Activated CD8-positive, alpha-beta memory T cell treated with anti-CD3 and anti-CD28 coated beads, Interleukin-2, amount 50 U/mL, for 48 hours (primary cell): ENCODE data around the gene USP40.

ENCODE experiments used
- DNase-seq: peaks from one replicate; pipeline ENCODE4 v3.0.0-alpha.2; 2020

The USP40 gene

GRCh38 chr2:233458031-233458610, 108.5 kb downstream of the USP40 start:
- no peak for DNase-seq

DNA sequence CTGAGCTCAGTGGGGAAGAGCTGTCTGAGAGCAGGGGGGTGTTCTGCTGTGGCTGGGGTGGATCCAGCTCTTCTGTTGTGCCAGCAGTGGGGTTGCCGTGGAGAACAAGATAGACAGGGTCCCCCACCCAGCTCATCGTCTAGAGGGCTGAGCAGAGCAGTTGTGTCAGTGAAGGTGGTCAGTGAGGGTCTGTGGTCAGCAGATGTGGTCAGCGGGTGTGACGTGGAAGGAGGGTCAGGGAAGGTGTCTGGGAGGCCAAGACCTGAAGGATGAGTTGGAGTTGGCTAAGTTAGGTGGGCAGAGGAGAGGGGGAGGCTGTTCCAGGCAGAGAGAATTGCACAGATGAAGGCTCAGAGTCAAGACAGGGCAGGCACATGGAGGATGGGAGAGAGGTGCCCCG, 109.2 kb downstream of the USP40 start:
- no peak for DNase-seq

- DNase-seq, result no peak
These were observed 109.6 kb downstream of the USP40 start for GRCh38 chr2:233456934-233457333.

GRCh38 chr2:233456111-233456510, 110.5 kb downstream of the USP40 start:
- DNase-seq, result no peak

DNA sequence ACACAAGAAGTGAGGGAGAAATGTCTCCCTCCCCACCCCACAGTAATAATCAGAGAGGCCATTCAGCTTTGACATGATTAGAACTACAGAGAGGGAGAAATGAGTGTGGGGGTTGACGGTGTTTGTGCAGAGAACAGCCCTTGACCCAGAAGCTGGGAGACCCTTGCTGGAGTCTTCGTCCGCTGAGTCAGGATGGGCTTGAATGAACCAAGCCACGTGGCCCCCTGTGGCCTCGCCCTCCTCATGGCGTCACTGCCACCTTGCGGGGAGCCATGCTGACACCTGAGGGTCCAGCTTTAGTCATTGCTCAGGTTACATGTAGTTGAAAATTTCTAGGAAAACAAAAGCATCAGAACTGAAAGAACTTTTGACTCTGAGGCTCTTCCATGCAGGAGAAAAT, 111.1 kb downstream of the USP40 start:
- DNase-seq, result no peak

GRCh38 chr2:233455006-233455405, 111.6 kb downstream of the USP40 start:
- DNase-seq, result no peak

DNA sequence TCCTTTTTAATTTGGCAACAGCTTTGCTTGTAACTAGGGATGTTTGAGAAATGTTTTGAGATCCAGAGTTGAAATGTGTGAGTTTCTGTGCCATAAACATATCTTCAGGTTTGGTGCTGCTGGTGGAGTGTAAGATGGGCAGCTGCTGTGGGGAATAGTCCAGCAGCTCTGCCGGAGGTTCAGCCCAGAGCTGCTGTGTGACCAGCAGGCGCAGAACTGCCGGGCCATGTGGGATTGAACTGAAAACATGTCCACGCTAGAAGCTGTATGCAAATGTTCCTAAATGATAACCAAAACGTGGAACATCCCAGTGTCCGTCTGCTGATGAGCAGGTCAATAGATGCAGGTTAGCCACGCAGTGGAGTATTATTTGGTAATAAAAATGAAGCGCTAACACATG, 112.7 kb downstream of the USP40 start:
- DNase-seq, result no peak

DNA sequence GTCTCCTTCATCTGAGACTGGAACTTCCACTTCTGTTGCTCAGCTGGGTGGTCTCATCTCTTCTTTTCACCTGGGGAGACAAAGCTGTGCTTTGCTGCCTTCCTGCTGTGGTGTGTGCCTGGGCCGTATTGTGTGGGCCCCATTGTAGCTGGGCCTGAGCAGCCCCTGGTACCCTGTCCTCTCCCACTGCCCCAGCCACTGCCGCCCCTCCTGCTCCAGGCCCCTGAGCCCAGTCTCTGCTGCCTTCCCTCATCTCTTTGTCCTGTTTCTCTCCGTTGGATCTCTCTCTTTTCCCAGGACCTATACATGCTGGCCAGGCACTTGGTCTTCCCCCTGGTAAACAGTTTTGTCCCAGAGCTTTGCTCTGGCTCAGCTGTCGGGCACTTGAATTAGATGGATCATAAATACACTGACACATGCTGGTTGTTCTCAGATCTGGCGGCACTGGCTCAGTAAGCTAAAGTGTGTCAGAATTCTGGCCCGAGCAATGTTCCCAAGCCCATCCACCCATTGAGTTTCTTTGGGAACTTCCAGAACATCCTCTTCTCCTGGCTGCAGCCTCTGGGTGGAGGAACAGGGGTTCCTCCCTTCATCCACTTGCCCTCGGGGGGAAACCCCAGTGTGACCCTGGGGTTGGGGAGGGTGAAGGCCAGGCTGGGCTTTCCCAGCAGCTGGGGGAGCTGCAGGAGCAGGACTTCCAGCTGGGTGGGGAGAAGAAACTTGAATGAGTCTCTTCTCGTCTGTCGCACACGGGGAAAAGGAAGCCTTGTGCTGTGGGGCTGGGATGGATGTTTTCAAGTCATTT, 113.3 kb downstream of the USP40 start:
- DNase-seq, result no peak

DNA sequence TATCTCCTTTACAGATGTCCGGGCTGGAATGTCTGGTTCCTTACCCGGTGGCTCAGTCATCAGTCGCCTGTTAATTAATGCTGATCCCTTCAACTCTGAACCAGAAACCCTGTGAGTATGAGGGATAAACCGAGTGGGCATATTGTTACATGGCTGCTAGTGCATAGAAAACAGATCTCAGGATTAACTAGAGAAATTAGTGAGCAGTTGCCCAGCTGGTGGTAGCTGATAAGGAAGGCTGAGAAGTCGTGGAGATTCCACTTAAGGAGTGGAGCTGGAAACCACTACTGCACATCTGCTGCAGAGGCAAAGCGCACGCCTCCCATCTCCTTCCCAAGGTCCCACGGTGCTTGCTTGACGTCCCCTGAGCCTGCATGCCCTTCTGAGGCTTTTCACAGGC, 114.6 kb downstream of the USP40 start:
- no peak for DNase-seq

- no peak for DNase-seq
These were observed 115.6 kb downstream of the USP40 start for GRCh38 chr2:233450864-233451575.

DNA sequence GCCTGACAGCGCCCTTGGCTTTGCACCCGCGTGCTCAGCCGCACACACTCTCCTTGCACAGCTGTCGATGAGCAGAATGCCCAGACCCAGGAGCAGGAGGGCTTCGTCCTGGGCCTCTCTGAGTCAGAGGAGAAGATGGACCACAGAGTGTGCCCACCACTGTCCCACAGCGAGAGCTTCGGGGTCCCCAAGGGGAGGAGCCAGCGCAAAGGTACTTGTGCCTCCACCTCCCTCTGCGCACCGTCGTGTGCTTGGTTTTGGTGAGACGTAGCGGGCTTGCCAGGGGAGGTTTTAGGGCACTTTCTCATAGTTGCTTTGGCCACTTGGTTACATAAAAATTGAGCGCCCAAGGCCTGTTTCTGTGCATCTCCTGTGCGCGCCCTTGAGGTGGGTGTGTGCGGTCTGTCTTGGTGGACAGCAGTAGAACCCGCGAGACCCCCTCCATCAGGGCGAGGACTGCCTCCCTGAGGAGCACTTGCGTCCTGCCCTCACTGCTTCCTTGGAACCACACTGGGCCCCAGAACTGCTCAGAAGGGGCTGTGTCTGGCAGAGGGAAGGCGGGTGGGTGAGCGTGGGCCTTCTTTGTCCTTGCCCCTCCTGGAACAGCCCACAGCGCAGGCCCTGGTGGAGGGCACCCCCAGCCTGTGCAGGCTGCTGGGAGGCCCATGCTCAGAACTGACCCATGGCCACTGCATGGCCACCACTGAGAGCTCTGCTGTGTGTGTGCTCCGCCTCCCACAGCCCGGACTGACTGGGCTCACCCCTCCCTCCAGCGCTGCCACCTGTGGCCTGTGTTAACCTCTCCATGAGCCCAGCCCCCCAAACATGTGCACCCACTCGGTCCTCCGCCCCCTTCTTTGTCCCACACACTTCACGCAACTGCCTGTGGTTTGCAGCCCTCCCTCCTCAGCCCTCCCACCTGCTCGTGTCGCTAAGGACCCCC, 116.4 kb downstream of the USP40 start:
- no peak for DNase-seq

GRCh38 chr2:233449081-233449901, 117.3 kb downstream of the USP40 start:
- no peak for DNase-seq

DNA sequence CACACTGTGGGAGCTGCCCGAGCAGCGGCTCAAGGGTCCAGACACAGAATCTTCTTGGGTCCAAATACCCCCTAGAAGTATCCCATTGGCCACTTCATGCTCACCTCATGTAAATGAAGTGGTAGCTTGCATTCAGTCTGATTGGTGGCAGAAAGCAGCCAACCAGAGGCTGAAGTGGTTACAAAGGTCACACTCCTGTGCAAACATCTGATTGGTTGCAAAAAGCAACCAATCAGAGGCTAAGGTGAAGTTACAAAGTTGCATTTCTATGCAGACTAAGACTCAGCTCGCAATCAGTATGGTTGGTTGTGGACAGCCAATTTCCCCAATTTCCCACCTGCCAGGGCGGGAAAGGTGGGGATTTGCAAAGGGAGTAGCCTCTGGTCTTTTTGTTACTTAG, 118.0 kb downstream of the USP40 start:
- no peak for DNase-seq

DNA sequence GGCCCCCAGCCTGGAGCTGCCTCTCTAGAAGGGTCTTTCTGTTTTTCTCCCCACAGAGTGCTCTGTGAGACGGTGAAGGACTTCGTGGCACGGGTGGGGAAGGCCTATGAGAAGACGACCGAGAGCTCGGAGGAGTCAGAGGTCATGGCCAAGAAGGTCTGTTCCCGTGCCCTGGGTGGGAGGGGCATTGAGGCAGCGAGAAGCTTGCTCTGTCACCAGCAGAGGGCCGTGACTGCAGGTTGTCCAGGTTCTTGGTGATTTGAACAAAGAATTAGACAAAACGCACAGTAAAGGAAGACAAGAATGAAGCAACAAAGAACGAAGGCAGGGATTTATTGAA, 118.4 kb downstream of the USP40 start:
- DNase-seq, result no peak

DNA sequence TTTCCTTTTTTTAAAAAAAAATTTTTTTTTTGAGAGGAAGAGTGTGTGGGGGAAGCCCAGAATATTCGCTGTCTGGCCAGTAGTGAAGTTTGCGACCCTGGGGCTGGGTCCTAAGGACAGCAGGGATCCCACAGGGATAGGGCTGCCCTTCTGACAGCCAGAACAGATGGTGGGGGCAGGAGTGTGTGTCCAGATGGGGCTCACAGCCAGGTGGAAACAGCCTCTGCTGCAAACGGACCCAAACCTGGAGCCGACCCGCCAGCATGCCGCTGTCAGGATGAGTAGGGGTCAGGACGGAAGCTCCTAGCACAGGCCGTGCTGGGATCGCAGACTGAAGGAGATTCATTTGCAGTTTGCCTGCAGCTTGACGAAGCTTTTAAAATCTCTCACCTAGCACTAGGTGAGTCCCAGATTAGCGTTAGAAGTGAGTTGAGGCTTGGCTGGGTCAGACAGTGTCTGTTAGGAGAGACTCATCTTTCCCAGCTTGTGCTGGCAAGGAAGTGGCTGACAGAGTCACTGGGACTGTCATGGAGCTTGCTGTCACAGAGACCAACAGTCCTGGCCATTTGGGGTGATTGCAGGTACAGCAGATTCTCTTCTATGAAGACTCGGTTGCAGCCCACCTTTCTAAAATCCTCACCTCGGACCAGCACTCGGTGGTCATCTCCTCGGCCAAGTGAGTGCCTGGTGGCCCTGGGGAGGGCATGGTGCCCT, 118.9 kb downstream of the USP40 start:
- DNase-seq, result no peak

- DNase-seq, result no peak
These were observed 119.8 kb downstream of the USP40 start for GRCh38 chr2:233446606-233447305.

DNA sequence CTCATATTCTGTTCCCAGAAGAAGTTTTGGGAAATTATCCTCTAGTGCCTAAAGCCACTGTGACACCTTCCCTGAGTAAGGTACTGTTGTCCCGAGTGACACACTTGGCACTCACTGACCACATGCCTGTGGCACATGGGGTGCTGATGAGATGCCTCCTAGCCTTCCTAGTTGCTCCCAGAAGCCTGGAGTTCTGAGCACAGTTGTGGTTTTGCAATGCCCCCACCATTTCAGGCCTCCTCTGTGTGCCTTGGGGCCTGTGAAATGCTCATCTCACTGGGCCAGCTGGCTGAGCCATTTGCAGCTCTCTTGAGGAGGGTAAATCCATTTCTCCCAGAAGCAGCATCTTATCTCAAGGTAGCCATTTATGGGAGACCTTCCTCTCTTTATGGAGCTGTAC, 120.5 kb downstream of the USP40 start:
- no peak for DNase-seq

- no peak for DNase-seq
These were observed 121.3 kb downstream of the USP40 start for GRCh38 chr2:233445152-233445830.

GRCh38 chr2:233444501-233444900, 122.1 kb downstream of the USP40 start:
- no peak for DNase-seq

DNA sequence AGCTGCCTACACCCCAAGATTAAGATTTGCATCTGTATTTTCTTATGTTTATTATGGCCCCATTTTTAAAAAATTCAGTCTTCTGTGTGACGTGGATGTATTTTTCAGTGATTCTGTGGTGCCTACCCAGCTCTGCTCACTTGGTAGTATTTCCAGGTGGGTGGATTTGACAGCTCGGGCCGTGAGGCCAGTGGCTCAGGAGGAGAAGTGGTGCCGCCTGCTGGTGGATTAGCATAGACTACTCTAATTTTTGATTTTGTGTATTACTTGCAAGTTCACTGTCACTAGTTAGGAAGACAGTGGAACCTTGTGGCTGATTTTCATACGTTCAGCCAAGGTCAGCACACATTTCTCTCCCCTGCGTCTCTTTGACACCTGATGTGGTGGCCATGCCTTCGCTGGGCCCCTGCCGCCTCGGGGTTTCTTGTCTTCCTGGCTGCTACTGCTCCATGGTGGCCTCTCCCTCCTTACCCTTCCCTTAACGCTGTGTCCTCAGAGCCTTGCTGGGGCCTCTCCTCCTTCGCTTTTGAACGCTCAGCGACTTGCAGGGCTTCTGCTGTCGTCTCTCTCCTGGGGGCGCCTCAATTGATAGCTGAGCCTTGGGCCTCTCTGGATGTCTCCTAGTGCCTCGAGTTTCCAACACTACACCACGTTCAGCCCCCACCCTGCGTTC, 122.9 kb downstream of the USP40 start:
- peak; percentile 85 for DNase-seq
